Measurements from ENCODE around the gene MALRD1. TPM values are rescaled to one million over a fixed set of nuclear protein-coding genes. Genes with fewer than 3 reads are reported as not detected.

MALRD1 gene
- total RNA-seq, 1 donor from 2014 or later: 0.45 TPM

GRCh38 chr10:19144206-19144605 is 95.6 kb downstream of the MALRD1 start:
- no peak overlapping the region for H3K27ac Mint-ChIP-seq (ENCODE audit: unreplicated experiment)
- no peak for FAIRE-seq
- TF ChIP-seq, protein P1, sequence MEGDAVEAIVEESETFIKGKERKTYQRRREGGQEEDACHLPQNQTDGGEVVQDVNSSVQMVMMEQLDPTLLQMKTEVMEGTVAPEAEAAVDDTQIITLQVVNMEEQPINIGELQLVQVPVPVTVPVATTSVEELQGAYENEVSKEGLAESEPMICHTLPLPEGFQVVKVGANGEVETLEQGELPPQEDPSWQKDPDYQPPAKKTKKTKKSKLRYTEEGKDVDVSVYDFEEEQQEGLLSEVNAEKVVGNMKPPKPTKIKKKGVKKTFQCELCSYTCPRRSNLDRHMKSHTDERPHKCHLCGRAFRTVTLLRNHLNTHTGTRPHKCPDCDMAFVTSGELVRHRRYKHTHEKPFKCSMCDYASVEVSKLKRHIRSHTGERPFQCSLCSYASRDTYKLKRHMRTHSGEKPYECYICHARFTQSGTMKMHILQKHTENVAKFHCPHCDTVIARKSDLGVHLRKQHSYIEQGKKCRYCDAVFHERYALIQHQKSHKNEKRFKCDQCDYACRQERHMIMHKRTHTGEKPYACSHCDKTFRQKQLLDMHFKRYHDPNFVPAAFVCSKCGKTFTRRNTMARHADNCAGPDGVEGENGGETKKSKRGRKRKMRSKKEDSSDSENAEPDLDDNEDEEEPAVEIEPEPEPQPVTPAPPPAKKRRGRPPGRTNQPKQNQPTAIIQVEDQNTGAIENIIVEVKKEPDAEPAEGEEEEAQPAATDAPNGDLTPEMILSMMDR (IDR thresholded peaks at IDR 0.05; ENCODE audit: insufficient read depth, low read depth, low read length): no peak
- no peak for TF ChIP-seq EZH2 (IDR thresholded peaks at IDR 0.05; ENCODE audit: insufficient read depth, low read length)

DNA sequence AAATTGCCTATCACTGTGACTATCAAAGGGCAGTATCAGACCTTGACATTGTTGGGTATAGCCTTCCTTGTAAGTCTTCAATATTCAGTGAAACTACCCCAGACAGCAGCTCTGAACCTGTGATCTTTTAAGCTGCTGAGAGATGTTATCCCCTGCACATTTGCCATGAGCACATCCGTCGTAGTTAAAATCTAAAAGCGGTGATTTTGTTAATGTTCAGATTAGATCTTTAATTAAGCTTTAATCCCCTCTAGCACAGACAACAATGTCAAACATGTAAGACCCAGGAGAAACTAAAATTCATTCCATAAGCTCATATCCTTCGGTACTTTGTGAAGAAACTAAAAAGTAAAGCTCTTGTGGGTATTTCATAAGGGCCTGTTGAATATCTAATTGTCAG is 105.8 kb downstream of the MALRD1 start:
- H3K36me3 ChIP-seq (ENCODE audit: insufficient read depth, low read length): no peaks in the 10 kb centered on the region
- no peaks in the 10 kb centered on the region for H4K20me1 ChIP-seq (ENCODE audit: insufficient read depth, low read length)
- H3K4me1 ChIP-seq (ENCODE audit: insufficient read depth, low read length): no peaks in the 10 kb centered on the region
- Mint-ChIP-seq H3K27ac (ENCODE audit: unreplicated experiment) (no peak overlapping the region), H3K4me1 (ENCODE audit: low read depth, unreplicated experiment) (no peaks in the 10 kb centered on the region), H3K4me3 (ENCODE audit: unreplicated experiment) (no peak overlapping the region), H3K36me3 (ENCODE audit: low read depth, unreplicated experiment) (no peaks in the 10 kb centered on the region), H3K27me3 (ENCODE audit: low read depth, unreplicated experiment) (no peaks in the 10 kb centered on the region), H3K9me3 (ENCODE audit: unreplicated experiment) (no peaks in the 10 kb centered on the region)
- H2AFZ ChIP-seq (ENCODE audit: low read depth, low read length): no peak overlapping the region
- DNase-seq (ENCODE audit: low read depth) (no peak), FAIRE-seq (no peak)
- H3K9me3 ChIP-seq (ENCODE audit: insufficient read depth, low read depth, low read length): no peaks in the 10 kb centered on the region
- no peak overlapping the region for H3K4me3 ChIP-seq (ENCODE audit: insufficient read depth, low read depth, low read length)
- TF ChIP-seq EZH2 (IDR thresholded peaks at IDR 0.05; ENCODE audit: insufficient read depth, low read length): no peak
- TF ChIP-seq, protein P1 (IDR thresholded peaks at IDR 0.05; ENCODE audit: insufficient read depth, low read depth, low read length): no peak
- H3K79me2 ChIP-seq (ENCODE audit: insufficient read depth, low read length): no peaks in the 10 kb centered on the region
- no peak overlapping the region for H3K4me2 ChIP-seq (ENCODE audit: low read length)
- H3K27ac ChIP-seq (ENCODE audit: low read depth, low read length): no peak overlapping the region
- no peak overlapping the region for H3K9ac ChIP-seq (ENCODE audit: low read length)
- no peaks in the 10 kb centered on the region for H3K27me3 ChIP-seq (ENCODE audit: insufficient read depth, low read length)

More at GRCh38 chr10:19144206-19144605, 95.6 kb downstream of the MALRD1 start:
- Histone ChIP-seq H3K9ac (ENCODE audit: low read length) (no peak overlapping the region), H3K79me2 (ENCODE audit: insufficient read depth, low read length) (no peaks in the 10 kb centered on the region), H2AFZ (ENCODE audit: low read depth, low read length) (no peak overlapping the region), H3K36me3 (ENCODE audit: insufficient read depth, low read length) (no peaks in the 10 kb centered on the region), H3K27me3 (ENCODE audit: insufficient read depth, low read length) (no peaks in the 10 kb centered on the region), H4K20me1 (ENCODE audit: insufficient read depth, low read length) (no peaks in the 10 kb centered on the region), H3K4me2 (ENCODE audit: low read length) (no peak overlapping the region), H3K4me3 (ENCODE audit: insufficient read depth, low read depth, low read length) (no peak overlapping the region), H3K27ac (ENCODE audit: low read depth, low read length) (no peak overlapping the region), H3K4me1 (ENCODE audit: insufficient read depth, low read length) (no peaks in the 10 kb centered on the region), H3K9me3 (ENCODE audit: insufficient read depth, low read depth, low read length) (no peaks in the 10 kb centered on the region)
- Mint-ChIP-seq H3K4me1 (ENCODE audit: low read depth, unreplicated experiment) (no peaks in the 10 kb centered on the region), H3K4me3 (ENCODE audit: unreplicated experiment) (no peak overlapping the region), H3K27me3 (ENCODE audit: low read depth, unreplicated experiment) (no peaks in the 10 kb centered on the region), H3K9me3 (ENCODE audit: unreplicated experiment) (no peaks in the 10 kb centered on the region), H3K36me3 (ENCODE audit: low read depth, unreplicated experiment) (no peaks in the 10 kb centered on the region)
- no peak for DNase-seq (ENCODE audit: low read depth)

DNA sequence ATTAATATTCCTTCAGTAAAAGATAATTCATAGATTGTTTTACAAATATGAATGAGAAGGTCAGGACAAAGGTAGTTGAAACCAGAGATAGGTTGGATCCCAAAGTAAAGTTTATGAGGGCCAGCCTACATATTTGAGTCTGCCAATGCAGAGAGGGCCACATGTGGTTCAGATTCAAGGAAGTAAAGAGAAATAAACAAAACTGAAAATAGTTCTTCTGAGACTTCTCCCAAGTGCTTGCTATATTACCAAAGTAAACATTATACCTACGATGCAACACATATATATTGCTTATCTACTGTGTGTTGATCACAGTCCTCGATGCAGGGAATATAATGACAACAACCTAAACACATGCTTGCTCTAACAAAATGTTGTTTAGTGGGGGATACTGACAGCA is 109.8 kb downstream of the MALRD1 start:
- Mint-ChIP-seq H3K27ac (ENCODE audit: unreplicated experiment) (no peak overlapping the region), H3K9me3 (ENCODE audit: unreplicated experiment) (no peaks in the 10 kb centered on the region), H3K27me3 (ENCODE audit: low read depth, unreplicated experiment) (no peaks in the 10 kb centered on the region), H3K4me1 (ENCODE audit: low read depth, unreplicated experiment) (no peaks in the 10 kb centered on the region), H3K36me3 (ENCODE audit: low read depth, unreplicated experiment) (no peaks in the 10 kb centered on the region), H3K4me3 (ENCODE audit: unreplicated experiment) (no peak overlapping the region)
- FAIRE-seq (no peak), DNase-seq (ENCODE audit: low read depth) (no peak)
- H3K9me3 ChIP-seq (ENCODE audit: insufficient read depth, low read depth, low read length): no peaks in the 10 kb centered on the region
- H3K27me3 ChIP-seq (ENCODE audit: insufficient read depth, low read length): no peaks in the 10 kb centered on the region
- H3K79me2 ChIP-seq (ENCODE audit: insufficient read depth, low read length): no peaks in the 10 kb centered on the region
- no peak overlapping the region for H3K4me2 ChIP-seq (ENCODE audit: low read length)
- no peaks in the 10 kb centered on the region for H3K4me1 ChIP-seq (ENCODE audit: insufficient read depth, low read length)
- H3K9ac ChIP-seq (ENCODE audit: low read length): no peak overlapping the region
- TF ChIP-seq, protein P1 (IDR thresholded peaks at IDR 0.05; ENCODE audit: insufficient read depth, low read depth, low read length): no peak
- no peak for TF ChIP-seq EZH2 (IDR thresholded peaks at IDR 0.05; ENCODE audit: insufficient read depth, low read length)
- no peaks in the 10 kb centered on the region for H4K20me1 ChIP-seq (ENCODE audit: insufficient read depth, low read length)
- no peak overlapping the region for H3K4me3 ChIP-seq (ENCODE audit: insufficient read depth, low read depth, low read length)
- H2AFZ ChIP-seq (ENCODE audit: low read depth, low read length): no peak overlapping the region
- H3K36me3 ChIP-seq (ENCODE audit: insufficient read depth, low read length): no peaks in the 10 kb centered on the region
- H3K27ac ChIP-seq (ENCODE audit: low read depth, low read length): no peak overlapping the region
